Activated gamma-delta T cell treated with anti-CD3 and anti-CD28 coated beads, Interleukin-2, amount 50 U/mL, for 16 hours (primary cell): ENCODE data around the gene CETN2.
A peak's percentile ranks its signal among the peaks of the same experiment; 100 is the strongest.
"Not testable (repeated sequence)": the region's sequence is repeated elsewhere in the genome, so short reads cannot be mapped to it uniquely, and the experiment has no call there.

Source experiments
- DNase-seq: peaks from one replicate; pipeline ENCODE4 v3.0.0-alpha.2; 2020; ENCODE audit warnings: low read depth

CETN2 gene

GRCh38 chrX:152830312-152831305 is at the start of gene CETN2, which contains the start of gene NSDHL:
Gene CETN2 (minus strand): TSS chrX:152830757. CDS start chrX:152830710, 47 bp downstream.
Gene NSDHL (plus strand): TSS chrX:152831063. CDS start chrX:152846325, 15,262 bp downstream.
- DNase-seq = peak; percentile 86

DNA sequence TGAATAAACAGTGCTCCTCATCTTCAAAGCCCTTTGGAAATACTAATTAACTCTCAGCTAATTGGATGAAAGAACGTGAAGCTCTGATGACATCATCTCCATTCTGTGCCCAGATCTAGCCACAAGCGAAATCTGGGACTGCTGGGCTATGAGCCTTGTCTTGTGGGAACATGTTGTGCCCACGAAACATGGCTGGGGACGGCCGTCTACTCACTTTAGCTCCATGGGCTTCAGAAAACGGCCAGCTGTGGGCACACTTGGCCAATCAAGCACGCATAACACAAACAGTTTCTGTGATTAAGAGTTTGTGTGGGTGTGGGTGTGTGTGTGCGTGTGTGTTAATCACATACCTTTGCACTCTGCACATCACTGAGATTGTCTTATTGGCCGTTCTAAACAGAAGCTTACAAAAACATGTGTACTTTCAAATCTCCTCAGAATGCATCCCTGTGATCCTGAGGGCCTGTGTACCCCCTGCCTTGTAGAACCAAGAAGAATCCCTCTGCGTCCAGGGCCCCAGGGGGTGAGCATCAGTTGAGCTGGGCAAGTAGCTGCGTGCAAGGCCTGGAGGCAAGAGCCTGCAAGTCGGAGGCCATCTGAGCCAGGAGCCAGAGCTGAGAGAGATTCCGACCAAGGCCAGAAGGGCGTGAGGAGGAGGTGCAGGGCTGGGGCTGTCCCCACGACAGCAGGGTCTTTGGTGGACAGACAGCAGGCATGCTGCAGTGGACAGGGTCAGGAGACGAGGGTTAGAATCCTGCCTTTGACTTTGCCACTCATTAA is 48.6 kb upstream of the CETN2 start:
- DNase-seq = no peak

GRCh38 chrX:152876931-152877840 is 46.6 kb upstream of the CETN2 start:
- no peak for DNase-seq

- DNase-seq = no peak
Measured at GRCh38 chrX:152873361-152873760, 42.8 kb upstream of the CETN2 start.

DNA sequence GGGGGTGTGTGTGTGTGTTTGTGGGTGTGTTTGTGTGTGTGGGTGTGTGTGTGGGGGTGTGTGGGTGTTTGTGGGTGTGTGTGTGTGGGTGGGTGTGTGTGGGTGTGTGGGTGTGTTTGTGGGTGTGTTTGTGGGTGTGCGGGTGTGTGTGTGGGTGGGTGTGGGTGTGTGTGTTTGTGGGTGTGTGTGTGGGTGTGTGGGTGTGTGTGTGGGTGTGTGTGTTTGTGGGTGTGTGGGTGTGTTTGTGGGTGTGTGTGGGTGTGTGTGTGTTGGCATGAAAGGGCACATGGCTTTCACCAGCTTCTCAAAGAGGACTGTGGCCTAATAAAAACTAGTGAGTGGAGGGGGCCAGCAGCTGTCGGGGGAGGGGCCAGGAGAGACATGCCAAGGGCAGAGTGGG is 42.0 kb upstream of the CETN2 start:
- no peak for DNase-seq

- DNase-seq = no peak
Measured at GRCh38 chrX:152871260-152871659, 40.7 kb upstream of the CETN2 start.

GRCh38 chrX:152869972-152870371 is 39.4 kb upstream of the CETN2 start:
- DNase-seq = no peak

DNA sequence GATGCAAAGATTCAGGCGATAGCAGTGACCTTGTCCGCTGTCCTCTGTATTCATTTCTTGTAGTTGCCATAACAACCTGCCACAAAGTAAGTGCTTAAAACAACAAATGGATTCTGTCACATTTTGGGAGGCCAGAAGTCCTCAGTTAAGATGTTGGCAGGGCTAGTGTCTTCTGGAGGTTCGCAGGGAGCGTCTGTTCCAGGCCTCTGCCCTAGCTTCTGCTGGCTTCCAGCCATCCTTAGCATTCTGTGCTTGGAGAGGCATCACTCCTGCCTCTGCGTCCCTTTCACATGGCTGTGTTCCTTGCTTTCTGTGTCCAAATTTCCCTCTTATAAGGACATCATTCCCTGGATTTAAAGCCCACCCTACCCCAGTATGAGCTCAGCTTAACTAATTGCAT is 35.8 kb upstream of the CETN2 start:
- DNase-seq = no peak

DNA sequence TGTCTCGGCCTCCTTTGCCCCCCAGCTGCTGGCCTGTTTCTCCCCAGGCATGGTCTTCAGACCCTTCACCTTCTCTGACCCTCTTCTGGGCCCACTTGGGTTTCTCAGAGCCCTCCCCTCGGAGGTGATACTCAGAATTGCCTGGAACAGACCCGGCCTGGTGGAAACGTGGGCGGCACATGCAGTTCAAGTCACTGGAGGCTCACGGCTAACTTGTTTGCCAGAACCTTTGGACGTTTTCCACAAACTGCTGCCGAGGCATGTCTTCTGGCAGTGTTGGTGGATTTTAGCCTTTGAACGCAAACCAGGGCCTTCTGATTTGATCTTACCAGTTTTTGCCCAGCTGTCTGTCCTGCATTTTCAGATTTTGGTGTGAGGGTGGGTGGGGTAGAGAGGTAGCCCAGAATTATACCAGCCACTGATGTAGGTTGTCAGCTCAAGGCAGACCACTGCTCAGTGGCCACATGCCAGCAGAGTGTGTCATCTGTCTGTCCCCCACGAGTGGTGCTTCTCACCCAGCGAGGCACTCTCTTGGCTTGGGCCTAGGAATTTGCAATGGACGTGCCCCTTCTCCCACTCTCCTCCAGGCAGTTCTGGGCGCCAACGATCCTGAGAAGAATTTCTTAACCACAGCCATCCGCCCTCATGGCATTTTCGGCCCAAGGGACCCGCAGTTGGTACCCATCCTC is 34.8 kb upstream of the CETN2 start:
- no peak for DNase-seq

DNA sequence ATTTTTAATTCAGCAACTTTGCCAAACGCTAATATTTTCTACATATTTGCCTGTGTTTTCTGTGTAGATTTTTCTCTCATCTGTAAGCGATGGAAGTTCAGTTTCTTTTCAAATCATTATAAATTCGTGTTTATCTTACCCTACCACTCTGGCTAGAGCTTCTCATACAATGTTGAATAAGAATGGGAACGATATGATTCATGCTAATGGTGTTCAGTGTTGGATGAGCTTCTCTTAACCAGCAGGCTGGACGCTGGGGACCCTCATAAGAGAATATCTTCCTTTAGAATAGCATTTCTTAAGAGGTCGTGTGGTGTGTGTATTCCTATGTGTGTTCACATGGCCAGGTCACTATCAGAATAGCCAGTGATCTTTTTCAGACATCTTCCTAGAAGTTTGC is 31.3 kb upstream of the CETN2 start:
- DNase-seq = no peak

DNA sequence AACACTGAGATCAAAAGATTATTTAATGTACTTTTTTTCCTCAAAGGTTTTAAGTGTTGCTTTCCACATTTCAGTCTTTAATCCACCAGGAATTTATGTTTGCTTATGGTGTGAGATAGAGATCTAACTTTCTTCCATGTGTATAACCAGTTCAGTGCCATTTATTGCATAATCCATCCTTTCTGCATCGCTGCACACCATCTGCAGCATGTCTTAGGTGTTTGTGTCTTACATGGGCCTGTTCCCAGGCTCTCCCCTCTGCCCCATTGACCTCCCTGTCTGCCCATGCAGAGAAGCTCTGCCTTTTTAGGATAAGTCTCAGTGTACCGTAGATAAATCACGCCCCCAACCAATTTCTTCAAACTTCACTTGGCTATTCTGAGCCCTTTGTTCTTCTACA is 30.6 kb upstream of the CETN2 start:
- no peak for DNase-seq

GRCh38 chrX:152853986-152854385 is 23.4 kb upstream of the CETN2 start:
- no peak for DNase-seq

GRCh38 chrX:152850465-152850864 is 19.9 kb upstream of the CETN2 start:
- no peak for DNase-seq

DNA sequence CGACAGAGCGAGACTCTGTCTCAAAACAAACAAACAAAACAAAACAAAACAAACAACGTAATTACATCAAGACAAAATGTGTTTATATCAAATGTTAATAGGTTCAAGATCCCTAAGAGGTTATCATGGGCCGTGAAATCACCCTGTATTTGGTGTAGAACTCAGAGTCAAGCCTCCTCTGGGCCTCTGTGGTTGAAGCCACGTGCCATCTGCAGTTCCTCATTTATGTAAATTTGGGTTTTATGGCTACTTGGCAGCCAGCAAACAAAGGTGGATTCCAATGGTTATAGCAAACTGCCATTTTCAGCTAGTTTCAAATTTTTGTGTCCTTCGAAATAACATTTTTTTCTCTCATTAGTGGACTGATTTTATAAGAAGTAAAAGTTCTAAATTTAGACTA is 16.7 kb upstream of the CETN2 start:
- DNase-seq = no peak

DNA sequence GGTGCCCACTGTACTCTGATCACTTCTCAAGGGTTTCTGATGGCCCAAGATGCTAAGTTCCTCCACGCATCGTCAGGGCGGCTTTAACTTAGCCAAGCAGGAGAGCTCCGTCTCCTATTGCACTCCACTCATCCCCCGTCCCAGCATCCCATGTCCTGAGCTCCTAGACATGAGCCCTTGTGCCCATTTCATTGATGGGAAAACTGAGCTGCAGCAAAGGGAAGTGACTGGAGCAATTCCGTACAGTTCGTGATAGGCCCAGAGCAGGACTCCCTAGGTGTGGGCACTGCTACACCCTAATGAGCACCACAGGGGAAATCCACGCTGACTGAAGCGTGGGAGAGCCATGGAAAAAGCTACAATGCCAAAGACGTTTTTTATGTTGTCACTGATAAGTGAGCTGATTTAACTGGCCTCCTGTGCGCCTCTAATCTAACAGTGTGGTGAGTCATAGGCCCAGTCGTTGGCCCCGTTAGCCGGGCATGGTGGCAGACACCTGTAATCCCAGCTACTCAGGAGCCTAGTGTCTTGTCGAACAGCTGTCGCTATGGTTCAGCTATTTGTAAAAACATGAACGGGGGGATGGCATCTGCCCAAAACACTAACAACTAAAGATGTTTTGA is 15.2 kb upstream of the CETN2 start:
- DNase-seq = no peak

GRCh38 chrX:152844256-152844655 is 13.7 kb upstream of the CETN2 start:
- DNase-seq = no peak

GRCh38 chrX:152843852-152844251 is 13.3 kb upstream of the CETN2 start:
- no peak for DNase-seq

- no peak for DNase-seq
Measured at GRCh38 chrX:152842772-152843338, 12.3 kb upstream of the CETN2 start.

GRCh38 chrX:152835470-152835869 is 4.9 kb upstream of the CETN2 start:
- not testable (repeated sequence) for DNase-seq

DNA sequence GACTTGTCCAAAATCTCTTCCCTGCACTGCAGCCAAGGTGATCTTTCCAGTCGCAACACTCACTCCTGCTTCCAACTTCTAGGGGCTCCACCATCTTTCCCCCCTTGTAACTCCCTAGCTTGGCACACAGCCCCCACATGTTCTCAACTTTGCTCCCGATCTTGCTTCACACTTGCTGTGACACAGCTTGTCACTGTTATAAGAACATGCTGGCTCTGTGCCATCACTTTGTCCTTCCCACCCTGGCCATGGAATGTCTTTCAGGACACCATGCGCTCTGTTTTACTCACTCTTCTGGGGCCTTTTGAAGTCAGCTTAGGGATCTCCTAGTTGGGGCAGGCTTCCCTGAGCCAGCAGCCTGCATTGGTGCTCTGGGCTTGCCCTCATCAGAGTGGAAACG is 2.8 kb upstream of the CETN2 start:
- DNase-seq = no peak
